ENCODE results near the gene FSD1. TPM values are rescaled to one million over a fixed set of nuclear protein-coding genes. Genes with fewer than 3 reads are reported as not detected.
"Not testable (repeated sequence)": the region's sequence is repeated elsewhere in the genome, so short reads cannot be mapped to it uniquely, and the experiment has no call there.

The FSD1 gene
- total RNA-seq = 1.0 and 5.6 TPM in 2 replicates

- DNase-seq (ENCODE audit: low read depth) = no peak
These were observed at the start of gene FSD1 for GRCh38 chr19:4304538-4305256. Gene FSD1 (plus strand): TSS chr19:4304598. CDS start chr19:4304747, 149 bp downstream.

GRCh38 chr19:4256563-4256962 lies 47.8 kb upstream of the FSD1 start:
- no peak for DNase-seq (ENCODE audit: low read depth)

GRCh38 chr19:4257025-4257424 lies 47.4 kb upstream of the FSD1 start:
- no peak for DNase-seq (ENCODE audit: low read depth)

GRCh38 chr19:4258181-4258580 lies 46.2 kb upstream of the FSD1 start:
- no peak for DNase-seq (ENCODE audit: low read depth)

- no peak for DNase-seq (ENCODE audit: low read depth)
These were observed 43.7 kb upstream of the FSD1 start for GRCh38 chr19:4260613-4261191.

GRCh38 chr19:4264812-4265211 lies 39.6 kb upstream of the FSD1 start:
- no peak for DNase-seq (ENCODE audit: low read depth)

- DNase-seq (ENCODE audit: low read depth) = no peak
These were observed 38.0 kb upstream of the FSD1 start for GRCh38 chr19:4266253-4267000.

GRCh38 chr19:4267101-4267900 lies 37.1 kb upstream of the FSD1 start:
- DNase-seq (ENCODE audit: low read depth) = peak; percentile 23

- DNase-seq (ENCODE audit: low read depth) = no peak
These were observed 36.2 kb upstream of the FSD1 start for GRCh38 chr19:4267901-4268815.

GRCh38 chr19:4268816-4269430 lies 35.5 kb upstream of the FSD1 start:
- no peak for DNase-seq (ENCODE audit: low read depth)

- DNase-seq (ENCODE audit: low read depth) = no peak
These were observed 31.5 kb upstream of the FSD1 start for GRCh38 chr19:4272894-4273293.

- not testable (repeated sequence) for DNase-seq (ENCODE audit: low read depth)
These were observed 30.1 kb upstream of the FSD1 start for GRCh38 chr19:4274321-4274686.

GRCh38 chr19:4277191-4277696 lies 27.2 kb upstream of the FSD1 start:
- no peak for DNase-seq (ENCODE audit: low read depth)

GRCh38 chr19:4278010-4278409 lies 26.4 kb upstream of the FSD1 start:
- no peak for DNase-seq (ENCODE audit: low read depth)

GRCh38 chr19:4278419-4279266 lies 25.8 kb upstream of the FSD1 start, which contains the start of gene SHD:
Gene SHD (plus strand): TSS chr19:4279266. CDS start chr19:4280064, 798 bp downstream.
- no peak for DNase-seq (ENCODE audit: low read depth)

GRCh38 chr19:4279267-4279529 lies 25.2 kb upstream of the FSD1 start:
- no peak for DNase-seq (ENCODE audit: low read depth)

GRCh38 chr19:4279530-4280422 lies 24.6 kb upstream of the FSD1 start:
- DNase-seq (ENCODE audit: low read depth) = no peak

GRCh38 chr19:4284176-4284958 lies 20.0 kb upstream of the FSD1 start:
- DNase-seq (ENCODE audit: low read depth) = no peak
